GM18868 (cell line): ENCODE data around the gene ZDHHC14.
"Not testable (repeated sequence)": the region's sequence is repeated elsewhere in the genome, so short reads cannot be mapped to it uniquely, and the experiment has no call there.

Source experiments
- ATAC-seq: cut with Tn5 transposase; IDR thresholded peaks from one replicate; pipeline ENCODE4 v1.9.1; 2021; ENCODE audit warnings: mild to moderate bottlenecking, moderate library complexity; ENCODE audit not compliant: unreplicated experiment

The ZDHHC14 gene

GRCh38 chr6:157379656-157380457, 1.1 kb upstream of the ZDHHC14 start:
- peak; percentile 81 for ATAC-seq

- no peak for ATAC-seq
Observed at GRCh38 chr6:157380458-157380778, 572 bp upstream of the ZDHHC14 start.

- peak; percentile 28 for ATAC-seq
Observed at GRCh38 chr6:157381631-157382621, 936 bp downstream of the ZDHHC14 start.

GRCh38 chr6:157382821-157383220, 1.8 kb downstream of the ZDHHC14 start:
- ATAC-seq = no peak

- ATAC-seq = no peak
Observed at GRCh38 chr6:157383471-157383870, 2.5 kb downstream of the ZDHHC14 start.

- ATAC-seq = not testable (repeated sequence)
Observed at GRCh38 chr6:157384962-157385361, 4.0 kb downstream of the ZDHHC14 start.

- no peak for ATAC-seq
Observed at GRCh38 chr6:157385482-157385881, 4.5 kb downstream of the ZDHHC14 start.

- no peak for ATAC-seq
Observed at GRCh38 chr6:157386023-157386422, 5.0 kb downstream of the ZDHHC14 start.

GRCh38 chr6:157386454-157386853, 5.5 kb downstream of the ZDHHC14 start:
- ATAC-seq = no peak

GRCh38 chr6:157388924-157389323, 7.9 kb downstream of the ZDHHC14 start:
- no peak for ATAC-seq

- no peak for ATAC-seq
Observed at GRCh38 chr6:157390273-157391060, 9.5 kb downstream of the ZDHHC14 start.

GRCh38 chr6:157392927-157393668, 12.1 kb downstream of the ZDHHC14 start:
- ATAC-seq = no peak

GRCh38 chr6:157393669-157394327, 12.8 kb downstream of the ZDHHC14 start:
- ATAC-seq = no peak

GRCh38 chr6:157395199-157395598, 14.2 kb downstream of the ZDHHC14 start:
- ATAC-seq = not testable (repeated sequence)

GRCh38 chr6:157396026-157396425, 15.0 kb downstream of the ZDHHC14 start:
- no peak for ATAC-seq

- ATAC-seq = no peak
Observed at GRCh38 chr6:157397660-157398059, 16.7 kb downstream of the ZDHHC14 start.

- no peak for ATAC-seq
Observed at GRCh38 chr6:157398151-157398550, 17.2 kb downstream of the ZDHHC14 start.

GRCh38 chr6:157400676-157401075, 19.7 kb downstream of the ZDHHC14 start:
- no peak for ATAC-seq

- no peak for ATAC-seq
Observed at GRCh38 chr6:157401734-157402338, 20.8 kb downstream of the ZDHHC14 start.
